Right lobe of liver (tissue), 6 donors: ENCODE data around the gene RNGTT. TPM values are rescaled to one million over a fixed set of nuclear protein-coding genes. Genes with fewer than 3 reads are reported as not detected.

Experiments used
- ATAC-seq, 4 donors: fragments of 200-7000 bp; cut with Tn5 transposase; one replicate each; pipeline ENCODE4 v1.9.1; 2020; ENCODE audit warnings: mild to moderate bottlenecking in 4 of 4, moderate library complexity in 4 of 4
- DNase-seq, 3 donors: peaks; one replicate each; pipeline ENCODE4 v3.0.0-alpha.2; 2020
- H3K27ac ChIP-seq, 3 donors: fragments of 200-600 bp; one replicate each; pipeline ENCODE4 v1.8.0; 2022
- H3K27me3 ChIP-seq, 2 donors: fragments of 200-600 bp; one replicate each; pipeline ENCODE4 v1.8.0; 2022
- H3K36me3 ChIP-seq, 4 donors: fragments of 200-600 bp; sonication (generic) in 1 of 4; one replicate each; pipeline versions ENCODE4 v1.5.1 to v1.8.0; 2017 to 2022; ENCODE audit warnings: control low read depth in 1 of 4
- H3K4me1 ChIP-seq, 4 donors: fragments of 200-600 bp; sonication (generic) in 1 of 4; one replicate each; pipeline versions ENCODE4 v1.5.1 to v1.8.0; 2017 to 2022; ENCODE audit warnings: control low read depth in 1 of 4
- H3K4me3 ChIP-seq, 3 donors: fragments of 200-600 bp; one replicate each; pipeline ENCODE4 v1.8.0; 2022
- H3K9me3 ChIP-seq, 4 donors: fragments of 200-600 bp; sonication (generic) in 1 of 4; one replicate each; pipeline versions ENCODE4 v1.5.1 to v1.8.0; 2017 to 2022; ENCODE audit warnings: control low read depth in 1 of 4
- CTCF ChIP-seq, 4 donors: fragments of 200-600 bp in 3 of 4; fragments of 450-650 bp in 1 of 4; IDR thresholded peaks; one replicate each; pipeline versions ENCODE4 v1.5.1 to v1.8.0; 2016 to 2022; ENCODE audit warnings: antibody characterized with exemption in 4 of 4, mild to moderate bottlenecking in 2 of 4
- POLR2A ChIP-seq: fragments of 450-650 bp; IDR thresholded peaks from one replicate; pipeline ENCODE4 v1.6.1; 2017; ENCODE audit warnings: antibody characterized with exemption, mild to moderate bottlenecking
- WGBS: methylation state at CpG from one replicate; pipeline ENCODE4 v1.1.6; 2018; ENCODE audit warnings: low coverage, low lambda C conversion rate; ENCODE audit not compliant: insufficient coverage; ENCODE audit errors: missing lambda C conversion rate; 5-methylcytosine and 5-hydroxymethylcytosine counted together
- intact Hi-C, 2 donors: fragments of 100-400 bp; cut with DNase I; formaldehyde crosslinking; loops; one replicate each; pipeline versions ENCODE4 v1.11.2 to v1.14.1; 2022
- total RNA-seq, 6 experiments: library from RNA; depleted of rRNA in 2 of 6; stranded (reverse); fragments of >200 nt in 2 of 6; fragmentation: NEBNext Ultra II Directional in 3 of 6; extraction: Animal tissue kit (Norgen Biotek cat#: 25700) in 3 of 6; gene quantifications; one replicate each; pipeline versions ENCODE4 v1.1.0 to v1.2.4, GENCODE V29; 2016 to 2023
- donor health status: DM: no; HTN: yes; CAD: no.
- donor health status: DM: no; HTN: no; CAD: no.
- donor health status: DM: no; HTN: no; CAD: no.
- donor health status: DM: no; HTN: yes; CAD: no.
- donor health status: DM: no; HTN: yes; CAD: no.

Gene RNGTT
- total RNA-seq, 6 experiments from 2014 or later = 5.7 to 11.2 (median 6.5) TPM

- H3K27ac ChIP-seq = no peak overlapping the region
- TF ChIP-seq CTCF (IDR thresholded peaks at IDR 0.05) (no peak), POLR2A (no peak)
- no peaks in the 10 kb centered on the region for H3K9me3 ChIP-seq
- intact Hi-C loops = no loop called here
- DNase-seq (no peak), ATAC-seq (no peak)
- no peaks in the 10 kb centered on the region for H3K4me1 ChIP-seq
- no peaks in the 10 kb centered on the region for H3K36me3 ChIP-seq
- no peaks in the 10 kb centered on the region for H3K27me3 ChIP-seq
- no peak overlapping the region for H3K4me3 ChIP-seq
- WGBS = 66% methylated on average over 5 of the region's 7 CpGs
Observed at GRCh38 chr6:88565409-88565811, 398.0 kb downstream of the RNGTT start.

GRCh38 chr6:88563277-88563625 lies 400.2 kb downstream of the RNGTT start:
- Histone ChIP-seq H3K36me3 (no peaks in the 10 kb centered on the region), H3K27me3 (no peaks in the 10 kb centered on the region), H3K27ac (no peak overlapping the region), H3K9me3 (no peaks in the 10 kb centered on the region), H3K4me3 (no peak overlapping the region), H3K4me1 (no peaks in the 10 kb centered on the region)
- DNase-seq = no peak
- intact Hi-C loops = no loop called here
- no peak for TF ChIP-seq CTCF (IDR thresholded peaks at IDR 0.05)
- no peak for TF ChIP-seq POLR2A
- WGBS = 85% methylated on average over 2 of the region's 8 CpGs
- ATAC-seq = no peak

- H3K36me3 ChIP-seq = no peaks in the 10 kb centered on the region
- no peak overlapping the region for H3K27ac ChIP-seq
- H3K9me3 ChIP-seq = no peaks in the 10 kb centered on the region
- no peaks in the 10 kb centered on the region for H3K4me1 ChIP-seq
- WGBS = 67% methylated on average over 14 of the region's 18 CpGs
- H3K4me3 ChIP-seq = no peak overlapping the region
- ATAC-seq = no peak
- H3K27me3 ChIP-seq = no peaks in the 10 kb centered on the region
- DNase-seq = no peak
- TF ChIP-seq POLR2A (no peak), CTCF (IDR thresholded peaks at IDR 0.05) (no peak)
- intact Hi-C loops = no loop called here
Observed at GRCh38 chr6:88562353-88563276, 400.8 kb downstream of the RNGTT start.

- H3K36me3 ChIP-seq = no peaks in the 10 kb centered on the region
- H3K4me1 ChIP-seq = no peaks in the 10 kb centered on the region
- 27% methylated on average over 1 of the region's 1 CpG for WGBS
- ATAC-seq (no peak), DNase-seq (no peak)
- no peak overlapping the region for H3K27ac ChIP-seq
- intact Hi-C loops = no loop called here
- H3K27me3 ChIP-seq = no peaks in the 10 kb centered on the region
- TF ChIP-seq CTCF (IDR thresholded peaks at IDR 0.05) = no peak
- no peak for TF ChIP-seq POLR2A
- H3K9me3 ChIP-seq = no peaks in the 10 kb centered on the region
- no peak overlapping the region for H3K4me3 ChIP-seq
Observed at GRCh38 chr6:88561954-88562315, 401.5 kb downstream of the RNGTT start.
